GOT3 (cell line): ENCODE data around the gene LAX1.
"Not testable (repeated sequence)": the region's sequence is repeated elsewhere in the genome, so short reads cannot be mapped to it uniquely, and the experiment has no call there.

ENCODE experiments used
- DNase-seq: peaks from one replicate; lab custom pipeline; 2025; ENCODE audit warnings: mixed read lengths; lab: John Stamatoyannopoulos, UW

LAX1 gene, protein sequence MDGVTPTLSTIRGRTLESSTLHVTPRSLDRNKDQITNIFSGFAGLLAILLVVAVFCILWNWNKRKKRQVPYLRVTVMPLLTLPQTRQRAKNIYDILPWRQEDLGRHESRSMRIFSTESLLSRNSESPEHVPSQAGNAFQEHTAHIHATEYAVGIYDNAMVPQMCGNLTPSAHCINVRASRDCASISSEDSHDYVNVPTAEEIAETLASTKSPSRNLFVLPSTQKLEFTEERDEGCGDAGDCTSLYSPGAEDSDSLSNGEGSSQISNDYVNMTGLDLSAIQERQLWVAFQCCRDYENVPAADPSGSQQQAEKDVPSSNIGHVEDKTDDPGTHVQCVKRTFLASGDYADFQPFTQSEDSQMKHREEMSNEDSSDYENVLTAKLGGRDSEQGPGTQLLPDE

DNA sequence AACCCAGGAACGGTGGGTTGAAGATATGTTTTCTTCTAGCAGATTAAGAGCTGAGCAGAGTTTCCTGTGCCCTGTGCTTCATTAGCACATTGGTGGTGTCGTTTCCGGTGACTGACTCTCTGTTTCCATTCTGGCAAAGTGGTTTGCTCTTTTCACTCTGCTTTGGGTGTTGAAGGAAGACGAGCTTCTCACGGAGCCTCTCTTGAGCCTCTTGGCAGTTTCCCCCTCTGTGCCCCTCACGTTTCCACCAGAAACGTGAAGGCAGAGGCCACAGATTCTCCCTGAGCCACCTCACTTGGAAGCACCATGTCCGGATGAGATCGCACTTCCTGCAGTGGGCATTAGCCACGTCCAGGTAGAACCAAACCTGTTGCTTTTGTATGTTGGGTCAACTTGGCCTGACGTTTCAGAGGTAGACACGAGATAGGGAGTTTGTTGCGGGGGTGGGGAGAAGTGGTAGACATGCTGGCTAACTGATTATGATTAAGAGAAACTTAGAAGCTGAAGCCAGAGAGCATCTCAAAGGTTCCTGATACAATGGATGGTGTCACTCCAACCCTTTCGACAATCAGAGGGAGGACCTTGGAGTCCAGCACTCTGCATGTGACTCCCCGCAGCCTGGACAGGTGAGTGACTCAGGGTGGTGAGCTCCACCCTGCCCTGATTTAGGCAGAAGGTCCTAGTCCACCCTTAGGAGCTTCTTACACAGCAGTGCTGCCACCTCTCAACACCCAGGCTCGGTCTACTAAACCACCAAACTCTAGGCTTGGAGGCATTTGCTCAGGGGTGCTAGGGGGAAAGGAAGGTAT, at the start of gene LAX1:
LAX1 (plus strand) TSS at position 155 of the 809 bp plus-strand sequence; CDS start at position 538, 383 bp downstream.
- DNase-seq, result no peak

- no peak for DNase-seq
These were observed 47.9 kb upstream of the LAX1 start for GRCh38 chr1:203717120-203717519.

GRCh38 chr1:203720242-203720641, 44.7 kb upstream of the LAX1 start:
- DNase-seq, result no peak

DNA sequence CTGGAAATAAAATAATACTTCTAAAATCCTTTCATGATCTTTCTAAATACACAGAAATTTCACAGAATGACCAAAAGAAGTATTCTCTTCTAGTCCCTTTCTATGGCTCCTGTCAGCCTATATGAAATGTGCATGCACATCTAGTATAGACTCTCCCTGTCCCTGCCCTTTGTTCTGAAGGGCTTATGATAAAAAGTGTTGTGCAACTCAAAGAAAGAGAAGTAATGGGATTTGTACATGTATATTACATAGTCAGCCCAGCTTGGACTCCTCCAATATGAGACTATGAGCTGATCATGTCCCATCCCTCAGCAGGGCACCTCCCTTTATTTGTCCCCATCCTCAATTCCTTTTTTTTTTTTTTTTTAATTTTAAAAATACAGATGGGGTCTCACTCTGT, 42.1 kb upstream of the LAX1 start:
- DNase-seq, result no peak

GRCh38 chr1:203726417-203726867, 38.5 kb upstream of the LAX1 start:
- no peak for DNase-seq

DNA sequence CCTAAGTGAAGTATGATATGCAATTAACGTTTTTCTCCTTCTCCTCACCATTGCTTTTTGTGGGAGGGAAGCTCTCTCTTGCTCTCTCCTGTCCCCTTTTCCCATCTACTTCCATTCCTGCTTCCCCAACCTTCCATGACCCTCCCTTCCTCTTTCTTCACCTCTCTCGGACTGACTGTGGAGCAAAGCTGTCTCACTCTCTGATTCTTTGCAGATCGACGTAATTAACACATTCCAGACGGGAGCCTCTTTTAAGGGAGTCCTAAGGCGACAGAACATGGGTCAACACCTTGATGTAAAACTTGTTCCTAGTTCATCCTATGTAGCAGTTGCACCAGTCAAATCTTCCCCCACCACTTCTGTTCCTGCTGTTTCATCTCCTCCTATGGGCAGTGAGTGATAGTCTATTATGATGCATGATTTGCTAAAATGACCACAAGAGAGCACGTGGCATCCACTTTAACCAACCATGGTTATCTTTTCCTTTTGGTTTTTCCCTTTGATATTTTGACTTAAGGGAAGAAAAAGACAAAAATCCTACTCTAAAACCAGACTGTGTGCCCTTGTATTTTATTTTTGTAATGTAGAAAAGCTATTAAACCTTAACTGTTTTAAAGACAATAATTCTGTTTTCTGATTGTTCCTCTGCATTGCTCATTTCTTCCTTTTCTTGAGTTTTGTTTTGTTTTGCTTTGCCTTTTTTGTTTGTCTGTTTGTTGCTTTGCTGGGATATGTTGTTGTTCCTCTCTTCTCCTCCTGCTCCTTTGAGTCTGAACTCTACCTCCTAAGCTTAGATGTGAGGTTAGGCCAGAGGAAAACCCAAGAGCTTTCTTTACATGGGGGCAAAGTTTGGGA, 31.7 kb upstream of the LAX1 start:
- DNase-seq, result no peak

DNA sequence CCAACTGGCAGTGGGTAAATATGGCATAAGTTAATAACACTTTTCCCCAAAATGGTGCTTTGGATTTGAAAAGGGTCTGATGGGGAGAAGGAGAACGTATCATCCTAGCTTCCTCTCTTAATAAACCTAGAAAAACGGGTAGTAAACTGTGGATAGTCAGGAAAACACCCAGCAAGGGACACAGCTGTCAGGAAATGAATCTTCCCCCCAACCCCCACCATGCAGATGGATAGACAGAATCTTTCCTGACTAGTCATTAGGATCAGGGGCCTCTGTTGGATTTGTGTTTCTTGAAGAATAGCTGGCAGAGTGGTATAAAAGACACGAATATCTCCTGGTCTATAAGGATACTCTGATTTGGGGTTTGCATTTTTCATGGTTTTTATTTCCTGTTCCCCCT, 22.5 kb upstream of the LAX1 start:
- DNase-seq, result no peak

- DNase-seq, result no peak
These were observed 21.9 kb upstream of the LAX1 start for GRCh38 chr1:203743091-203743571.

DNA sequence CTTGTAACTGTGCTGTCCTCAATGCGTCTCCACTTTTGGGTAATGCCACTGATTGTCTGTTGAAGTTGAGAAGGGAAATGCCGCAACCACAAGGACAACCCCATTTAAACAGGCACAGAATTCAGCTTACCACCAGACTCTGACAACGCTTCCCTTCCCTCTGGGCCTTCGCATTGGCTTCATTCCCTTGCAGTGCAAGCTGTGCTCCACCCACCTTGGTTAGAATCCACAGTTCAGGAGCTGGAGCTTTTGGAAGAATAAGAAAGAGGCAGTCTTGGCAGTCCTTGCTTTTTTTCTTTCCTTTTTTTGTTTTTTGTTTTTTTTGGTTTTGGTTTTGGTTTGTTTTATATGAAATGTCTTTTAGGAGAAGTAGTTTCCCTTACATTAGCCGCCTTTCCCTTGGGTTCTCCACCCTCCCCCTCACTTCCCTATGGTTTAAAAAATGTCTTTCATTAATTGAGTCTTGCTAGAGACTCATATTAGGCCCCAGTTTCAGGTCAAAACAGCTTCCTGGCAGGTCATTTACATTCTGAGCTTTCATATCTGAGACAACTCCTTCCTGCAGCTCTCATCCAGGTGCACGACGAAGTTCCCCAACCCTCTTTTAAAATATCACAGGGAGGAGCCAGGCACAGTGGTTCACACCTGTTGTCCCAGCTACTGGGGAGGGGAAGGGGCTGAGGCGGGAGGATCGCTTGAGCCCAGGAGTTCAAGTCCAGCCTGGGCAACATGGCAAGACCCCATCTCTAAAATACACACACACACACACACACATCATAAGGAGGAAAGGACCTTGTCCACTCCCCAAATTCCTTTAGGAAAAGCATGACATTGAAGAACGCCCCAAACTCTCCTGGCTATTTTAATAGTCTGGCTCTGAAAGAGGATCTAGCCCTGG, 20.7 kb upstream of the LAX1 start:
- DNase-seq, result no peak

DNA sequence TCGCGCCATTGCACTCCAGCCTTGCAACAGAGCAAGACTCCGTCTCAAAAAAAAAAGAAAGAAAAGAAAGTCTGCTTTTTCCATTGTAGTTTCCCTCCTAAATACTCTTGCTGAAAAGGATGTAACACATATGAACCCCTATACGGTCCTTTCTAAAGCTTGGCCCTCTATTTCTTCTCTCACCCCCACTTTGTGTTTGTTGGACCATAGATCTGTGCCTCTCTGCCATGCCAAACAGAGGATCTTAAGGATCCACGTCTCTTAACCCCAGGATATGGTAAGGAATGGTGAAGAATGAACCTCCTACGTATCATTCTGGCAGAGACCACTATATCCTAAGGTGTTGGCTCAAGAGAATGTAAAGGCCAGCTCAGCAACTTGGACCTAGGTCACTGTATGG, 18.7 kb upstream of the LAX1 start:
- DNase-seq, result no peak

DNA sequence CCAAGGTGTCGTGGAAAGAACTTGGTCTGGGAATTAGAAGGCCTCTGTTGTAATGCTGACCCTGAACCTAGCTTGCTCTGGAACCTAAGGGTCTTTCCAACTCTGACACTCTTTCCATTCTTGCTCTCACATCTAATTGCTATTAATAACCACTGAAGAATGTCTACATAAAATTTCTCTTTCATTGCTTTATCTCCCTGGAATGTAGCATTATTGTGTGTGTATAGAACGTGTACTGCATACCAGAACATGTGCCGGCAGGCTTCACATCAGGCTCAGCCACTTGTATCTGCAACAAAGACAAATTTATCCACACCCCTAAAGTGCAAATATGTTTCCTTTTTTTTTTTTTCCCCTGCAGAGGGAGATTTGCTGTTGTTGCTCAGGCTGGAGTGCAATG, 13.9 kb upstream of the LAX1 start:
- DNase-seq, result no peak

DNA sequence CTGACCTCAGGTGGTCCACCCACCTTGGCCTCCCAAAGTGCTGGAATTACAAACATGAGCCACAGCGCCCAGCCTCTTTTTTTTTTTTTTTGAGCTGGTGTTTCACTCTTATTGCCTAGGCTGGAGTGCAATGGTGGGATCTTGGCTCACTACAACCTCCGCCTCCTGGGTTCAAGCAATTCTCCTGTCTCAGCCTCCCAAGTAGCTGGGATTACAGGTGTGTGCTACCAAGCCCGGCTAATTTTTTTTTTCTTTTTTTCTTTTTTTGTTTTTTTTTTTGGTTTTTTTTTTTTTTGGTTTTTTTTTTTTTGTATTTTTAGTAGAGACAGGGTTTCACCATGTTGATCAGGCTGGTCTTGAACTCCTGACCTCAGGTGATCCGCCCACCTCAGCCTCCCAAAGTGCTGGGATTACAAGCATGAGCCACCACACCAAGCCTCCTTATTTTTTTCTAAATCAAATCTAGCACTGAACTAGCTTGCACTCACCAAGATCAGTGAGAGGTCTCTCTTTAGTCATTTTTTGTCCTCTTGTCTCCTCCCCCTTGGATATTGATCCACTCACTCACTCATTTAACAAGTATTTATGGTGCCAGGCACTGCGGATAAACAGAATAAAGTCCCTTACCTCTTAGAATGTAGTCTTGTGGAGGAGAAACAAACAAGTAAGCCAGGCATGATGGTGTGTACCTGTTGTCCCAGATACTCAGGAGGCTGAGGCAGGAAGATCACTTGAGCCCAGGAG, 13.2 kb upstream of the LAX1 start:
- not testable (repeated sequence) for DNase-seq

DNA sequence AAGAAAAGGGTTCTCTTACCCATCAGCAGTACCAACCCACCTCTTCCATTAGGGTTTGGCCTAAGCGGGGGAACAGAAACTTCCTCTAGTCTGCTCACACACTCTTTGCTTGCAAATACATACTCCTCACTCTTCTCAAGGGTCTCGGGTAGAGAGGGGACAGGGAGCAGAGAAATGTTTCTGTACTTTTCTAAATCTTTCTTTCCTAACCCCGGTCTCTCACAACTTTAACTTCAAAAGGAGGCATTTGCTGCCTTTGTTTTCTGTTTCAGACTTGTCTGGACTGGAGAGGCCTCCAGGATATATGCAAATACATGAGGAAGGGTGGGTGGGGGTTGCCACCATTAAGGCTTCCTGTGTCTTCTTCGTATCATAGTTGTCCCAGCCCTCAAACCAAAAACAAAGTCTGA, 10.5 kb upstream of the LAX1 start:
- no peak for DNase-seq

- no peak for DNase-seq
These were observed 8.9 kb upstream of the LAX1 start for GRCh38 chr1:203756036-203756435.

- not testable (repeated sequence) for DNase-seq
These were observed 6.2 kb upstream of the LAX1 start for GRCh38 chr1:203758749-203759148.

DNA sequence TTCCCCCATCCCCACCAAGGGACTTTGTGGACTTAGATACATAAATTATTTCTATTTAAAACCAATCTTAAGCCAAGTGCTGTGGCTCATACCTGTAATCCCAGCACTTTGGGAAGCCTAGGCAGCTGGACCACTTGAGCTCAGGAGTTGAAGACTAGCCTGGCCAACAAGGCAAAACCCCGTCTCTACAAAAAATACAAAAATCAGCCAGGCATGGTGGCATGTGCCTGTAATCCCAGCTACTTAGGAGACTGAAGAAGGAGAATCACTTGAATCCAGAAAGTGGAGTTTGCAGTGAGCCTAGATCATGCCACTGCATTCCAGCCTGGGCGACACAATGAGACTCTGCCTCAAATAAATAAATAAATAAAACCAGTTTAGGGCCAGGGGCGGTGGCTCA, 4.5 kb upstream of the LAX1 start:
- no peak for DNase-seq

DNA sequence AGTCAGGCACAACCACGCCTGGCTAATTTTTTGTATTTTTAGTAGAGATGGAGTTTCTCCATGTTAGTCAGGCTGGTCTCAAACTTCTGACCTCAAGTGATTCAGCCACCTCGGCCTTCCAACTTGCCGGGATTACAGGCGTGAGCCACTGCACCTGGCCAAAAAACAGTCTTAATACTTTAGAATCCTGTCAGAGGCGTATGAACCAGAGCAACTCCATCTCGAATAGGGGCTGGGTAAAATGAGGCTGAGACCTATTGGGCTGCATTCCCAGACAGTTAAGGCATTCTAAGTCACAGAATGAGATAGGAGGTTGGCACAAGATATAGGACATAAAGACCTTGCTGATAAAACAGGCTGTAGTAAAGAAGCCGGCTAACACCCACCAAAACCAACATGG, 3.0 kb upstream of the LAX1 start:
- not testable (repeated sequence) for DNase-seq

GRCh38 chr1:203763505-203763904, 1.5 kb upstream of the LAX1 start:
- DNase-seq, result no peak

GRCh38 chr1:203764105-203765028, 616 bp upstream of the LAX1 start:
- no peak for DNase-seq
